Umbilical cord (tissue), 2 donors: ENCODE measurements around the gene PPP1R9A. TPM values are rescaled to one million over a fixed set of nuclear protein-coding genes. Genes with fewer than 3 reads are reported as not detected.

Experiments
- DNase-seq: peaks from one replicate; pipeline ENCODE4 v3.0.0-alpha.2; 2015; ENCODE audit warnings: low spot score
- total RNA-seq: library from RNA; depleted of rRNA; stranded (reverse); fragments of >200 nt; gene quantifications from one replicate; pipeline ENCODE4 v1.2.3, GENCODE V29; 2014; ENCODE audit warnings: low replicate concordance; ENCODE audit not compliant: insufficient read depth

PPP1R9A gene
- 10.4 TPM for total RNA-seq

DNA sequence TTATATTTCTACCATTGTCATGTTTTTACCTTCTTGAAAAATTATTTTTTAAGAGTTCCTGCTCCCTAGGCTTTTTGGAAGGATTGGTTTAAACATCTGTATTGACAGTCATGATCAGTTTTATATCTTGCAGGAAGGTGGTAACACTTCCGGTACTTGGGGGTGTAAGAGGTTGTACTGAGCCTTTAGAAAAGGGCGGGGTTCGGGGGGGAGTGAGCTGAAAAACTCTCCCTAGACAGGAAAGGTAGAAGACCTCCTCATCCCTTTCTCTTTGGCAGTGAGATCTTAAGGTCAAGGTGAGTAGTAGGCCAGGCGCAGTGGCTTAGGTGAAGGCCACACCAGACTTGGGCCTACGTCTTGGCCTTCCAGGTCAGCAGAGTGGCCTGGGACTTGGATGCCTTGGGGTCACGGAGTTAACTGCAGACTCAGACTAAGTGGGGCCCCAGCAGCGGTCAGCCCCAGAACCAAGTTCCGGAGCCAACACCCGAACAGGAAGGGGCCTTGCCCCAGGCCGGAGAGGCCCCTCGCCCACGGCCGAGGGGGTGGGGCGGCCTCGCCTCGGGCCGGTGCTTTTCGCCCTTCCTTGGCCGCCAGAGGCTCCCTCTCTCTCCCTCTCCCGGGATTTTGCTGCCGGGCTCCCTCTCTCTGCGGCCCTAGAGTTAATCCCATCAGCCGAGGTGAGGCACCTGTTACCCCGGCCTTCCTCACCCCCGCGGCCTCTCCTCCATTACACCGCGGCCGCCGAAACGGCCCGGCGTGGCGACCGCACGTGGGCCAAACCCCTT lies at the start of gene PPP1R9A:
TSS of gene PPP1R9A (plus strand) at position 569 of the 785 bp plus-strand sequence. CDS start 2,520 bp downstream, outside the sequence.
- DNase-seq: peak; percentile 31

DNA sequence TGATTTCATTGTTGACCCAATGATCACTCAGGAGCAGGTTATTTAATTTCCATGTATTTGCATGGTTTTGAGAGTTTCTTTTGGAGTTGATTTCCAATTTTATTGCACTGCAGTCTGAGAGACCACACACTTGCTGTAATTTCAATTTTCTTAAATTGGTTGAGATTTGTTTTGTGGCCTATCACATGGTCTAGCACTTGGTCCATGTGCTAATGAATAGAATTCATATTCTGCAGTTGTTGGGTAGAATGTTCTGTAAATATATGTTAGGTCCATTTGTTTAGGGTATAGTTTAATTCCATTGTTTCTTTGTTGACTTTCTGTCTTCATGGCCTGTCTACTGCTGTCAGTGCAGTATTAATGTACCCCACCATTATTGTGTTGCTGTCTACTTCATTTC lies 36.3 kb upstream of the PPP1R9A start:
- DNase-seq: no peak

DNA sequence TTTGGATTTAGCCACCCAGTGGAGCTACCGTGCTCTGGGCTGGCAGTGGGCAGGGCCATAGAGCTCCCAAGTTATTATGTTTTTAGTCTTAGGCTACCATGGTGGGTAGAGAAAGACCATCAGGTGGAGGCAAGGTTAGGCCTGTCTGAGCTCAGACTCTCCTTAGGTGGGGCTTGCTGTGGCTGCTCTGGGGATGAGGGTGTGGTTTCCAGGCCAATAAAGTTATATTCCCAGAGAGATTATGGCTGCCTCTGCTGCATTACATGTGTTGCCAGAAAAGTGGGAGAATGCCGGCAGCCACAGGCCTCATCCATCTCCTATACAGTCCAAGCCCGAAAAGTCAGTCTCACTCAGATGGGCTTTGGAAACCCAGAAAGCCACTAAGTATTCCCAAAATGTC lies 34.2 kb upstream of the PPP1R9A start:
- no peak for DNase-seq

DNA sequence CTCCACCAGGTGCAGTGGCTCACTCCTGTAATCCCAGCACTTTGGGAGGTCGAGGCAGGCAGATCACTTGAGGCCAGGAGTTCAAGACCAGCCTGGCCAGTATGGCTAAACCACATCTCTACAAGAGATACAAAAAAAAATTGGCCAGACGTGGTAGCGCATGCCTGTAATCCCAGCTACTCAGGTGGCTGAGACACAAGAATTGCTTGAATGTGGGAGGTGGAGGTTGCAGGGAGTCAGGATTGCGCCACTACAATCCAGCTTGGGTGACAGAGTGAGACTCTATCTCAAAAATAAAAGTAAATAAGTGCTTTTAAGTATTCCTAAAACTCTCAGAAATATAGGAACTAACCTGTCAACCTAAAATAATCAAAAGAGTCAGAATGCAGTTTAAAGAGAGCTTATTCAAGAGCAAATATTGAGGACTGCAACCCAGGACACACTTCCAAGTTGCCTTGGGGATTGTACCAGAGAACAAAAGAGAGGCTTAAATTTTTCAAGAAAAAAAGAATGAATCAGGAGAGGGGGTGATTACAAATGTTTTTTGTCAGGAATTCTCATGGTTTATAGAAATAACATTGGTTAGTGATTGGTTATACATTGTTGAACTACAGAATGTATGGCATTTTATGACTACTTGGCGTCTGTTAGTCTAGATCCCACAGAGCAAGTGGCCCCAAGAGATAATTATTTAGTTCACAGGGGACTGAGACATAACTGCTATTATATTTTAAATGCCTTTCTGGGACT lies 33.2 kb upstream of the PPP1R9A start:
- DNase-seq: no peak

DNA sequence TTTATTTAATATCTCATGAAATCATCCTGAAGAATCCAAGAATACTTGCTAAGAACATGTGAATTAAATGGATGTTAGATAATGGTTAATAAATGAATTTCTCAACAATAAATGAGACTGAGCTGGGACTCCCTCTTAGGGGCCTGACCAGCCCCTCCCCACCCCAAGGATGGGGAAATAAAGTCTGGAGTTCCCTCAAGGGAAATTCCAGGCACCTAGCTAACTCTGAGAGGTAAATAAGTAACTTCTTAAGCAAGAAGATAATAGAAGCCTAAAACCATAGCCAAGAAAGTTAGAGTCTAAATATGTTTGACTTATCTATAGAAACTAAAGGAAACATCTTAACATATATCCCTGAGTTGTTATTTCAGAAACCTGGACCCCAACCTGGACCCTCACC lies 32.2 kb upstream of the PPP1R9A start:
- no peak for DNase-seq

DNA sequence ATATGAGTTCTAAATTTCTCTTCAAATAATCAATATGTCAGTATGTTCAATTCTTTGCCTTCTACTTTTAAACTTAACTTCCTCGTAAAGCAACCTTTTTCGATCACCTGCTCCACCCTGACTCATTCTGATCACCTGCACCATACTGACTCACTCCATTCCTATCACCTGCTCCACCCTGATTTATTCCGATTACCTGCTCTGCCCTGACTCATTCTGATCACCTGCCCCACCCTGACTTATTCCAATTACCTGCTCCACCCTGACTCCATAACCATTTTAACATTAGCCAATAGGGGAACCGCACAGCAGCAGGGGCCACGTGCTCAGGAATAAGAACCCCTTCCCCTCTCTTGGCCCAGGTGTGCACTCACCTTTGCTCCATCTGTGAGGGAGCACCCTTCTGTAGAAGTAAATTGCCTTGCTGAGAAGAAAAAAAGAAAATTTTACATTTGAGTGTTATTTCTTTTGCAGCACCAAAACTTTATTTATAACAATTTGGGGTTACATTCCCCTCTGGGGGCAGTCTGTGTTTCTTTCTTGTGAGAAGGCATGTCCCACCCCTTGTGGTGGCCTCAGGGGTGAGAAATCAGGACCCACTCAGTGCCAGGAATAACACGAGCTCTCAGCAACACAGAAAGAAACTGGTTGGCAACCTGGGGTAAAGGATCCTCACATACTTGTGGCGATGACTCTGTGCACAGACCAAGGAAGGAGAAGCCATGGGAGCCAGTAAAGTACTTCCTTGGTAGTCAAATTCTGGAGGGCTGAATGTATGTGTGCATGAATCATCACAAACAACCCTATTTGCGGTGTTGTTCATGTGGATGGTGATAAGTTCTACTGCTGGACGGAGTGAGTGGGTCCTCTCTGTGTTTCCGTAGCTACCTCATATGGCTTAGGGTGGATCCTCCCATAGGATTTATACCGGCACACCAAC lies 29.4 kb upstream of the PPP1R9A start:
- no peak for DNase-seq

DNA sequence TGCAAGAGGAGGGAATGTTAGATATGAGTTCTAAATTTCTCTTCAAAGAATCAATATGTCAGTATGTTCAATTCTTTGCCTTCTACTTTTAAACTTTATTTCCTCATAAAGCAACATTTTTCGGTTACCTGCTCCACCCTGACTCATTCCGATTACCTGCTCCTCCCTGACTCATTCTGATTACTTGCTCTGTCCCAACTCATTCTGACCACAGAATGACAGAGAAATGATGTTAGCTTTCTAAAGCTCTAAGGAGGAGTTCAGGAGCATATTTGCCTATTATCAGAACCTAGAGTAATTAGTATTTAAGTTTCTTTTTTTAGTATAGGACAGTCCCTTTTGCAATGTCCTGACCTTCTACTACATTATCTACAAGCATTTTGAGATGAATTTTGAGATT lies 24.5 kb upstream of the PPP1R9A start:
- no peak for DNase-seq

DNA sequence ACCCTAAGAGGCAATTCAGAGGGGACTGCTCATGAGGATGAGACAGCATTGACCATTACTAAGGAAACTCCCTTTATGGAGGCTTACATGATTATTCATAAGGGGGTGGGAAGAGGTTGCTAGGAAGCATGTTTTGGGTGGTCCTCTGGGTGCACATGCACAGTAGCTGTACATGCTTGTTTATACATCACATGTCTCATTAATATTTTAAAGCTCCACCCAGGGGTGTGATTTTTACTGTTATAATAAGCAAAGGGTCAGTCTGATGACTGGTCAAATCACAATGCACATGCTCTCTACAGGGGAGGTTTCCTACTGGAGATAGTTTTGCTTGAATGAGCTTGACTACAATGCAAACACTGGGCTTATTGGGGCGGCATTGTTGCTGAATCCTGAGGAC lies 23.8 kb upstream of the PPP1R9A start:
- DNase-seq: no peak

DNA sequence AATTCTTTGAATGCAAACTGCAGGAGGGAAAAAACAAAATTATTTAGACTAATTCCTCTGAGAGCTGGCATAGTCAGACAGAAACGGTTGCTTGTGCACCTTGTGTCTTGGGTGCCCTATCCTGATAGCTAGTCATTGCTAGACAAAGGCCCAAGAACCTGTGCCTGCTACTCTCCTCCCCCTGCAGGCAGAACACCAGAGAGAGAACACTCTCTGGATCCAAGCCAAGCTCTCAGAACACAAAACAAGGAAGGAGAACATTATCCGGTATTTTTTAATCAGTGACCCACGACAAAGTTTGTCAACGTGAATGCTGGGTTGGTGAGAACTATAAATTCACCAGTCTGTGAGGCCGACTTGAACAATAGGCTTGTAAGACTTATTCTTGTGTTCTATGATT lies 18.8 kb upstream of the PPP1R9A start:
- peak; percentile 30 for DNase-seq

DNA sequence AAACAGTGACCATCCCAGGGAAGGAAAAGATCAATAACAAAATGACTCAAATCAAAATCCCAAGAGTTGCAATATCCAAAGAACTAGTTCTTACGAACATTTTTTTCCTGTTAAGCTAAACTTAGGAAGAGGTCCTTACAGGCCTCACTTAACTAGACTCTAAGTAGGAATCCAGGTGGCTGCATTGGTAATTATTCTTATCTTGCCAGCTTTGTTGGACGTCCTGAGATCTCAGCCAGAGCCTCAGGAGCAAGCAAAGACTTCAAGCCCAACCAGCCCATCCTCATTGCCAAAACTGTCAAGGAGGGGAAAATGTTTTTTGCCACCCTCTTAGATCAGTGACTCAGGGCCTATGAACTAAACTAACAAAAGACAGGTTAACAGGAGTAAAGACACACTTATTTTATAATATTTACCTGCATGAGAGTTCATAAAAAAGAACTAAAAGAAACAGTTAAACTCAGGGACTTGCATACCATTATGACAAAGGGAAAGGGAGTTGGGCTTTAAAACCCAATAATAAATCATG lies 18.3 kb upstream of the PPP1R9A start:
- no peak for DNase-seq

DNA sequence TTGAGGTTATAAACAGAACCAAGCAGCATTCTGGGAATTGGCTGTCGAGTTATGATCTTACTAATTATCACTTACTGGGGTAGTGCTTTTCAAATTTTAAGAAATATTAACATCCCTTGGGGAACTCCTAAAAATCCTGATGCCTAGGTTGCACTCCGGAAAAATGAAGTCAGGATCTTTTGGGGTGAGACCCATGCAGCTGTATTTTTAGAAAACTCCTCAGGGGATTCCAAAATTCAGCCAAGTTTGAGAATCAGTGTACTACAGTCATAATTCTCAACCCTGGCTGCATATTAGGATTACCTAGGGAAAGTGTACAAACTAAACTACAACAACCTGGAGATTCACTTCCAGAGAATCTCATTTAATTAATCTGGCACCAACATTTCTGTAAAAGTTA lies 17.2 kb upstream of the PPP1R9A start:
- no peak for DNase-seq

DNA sequence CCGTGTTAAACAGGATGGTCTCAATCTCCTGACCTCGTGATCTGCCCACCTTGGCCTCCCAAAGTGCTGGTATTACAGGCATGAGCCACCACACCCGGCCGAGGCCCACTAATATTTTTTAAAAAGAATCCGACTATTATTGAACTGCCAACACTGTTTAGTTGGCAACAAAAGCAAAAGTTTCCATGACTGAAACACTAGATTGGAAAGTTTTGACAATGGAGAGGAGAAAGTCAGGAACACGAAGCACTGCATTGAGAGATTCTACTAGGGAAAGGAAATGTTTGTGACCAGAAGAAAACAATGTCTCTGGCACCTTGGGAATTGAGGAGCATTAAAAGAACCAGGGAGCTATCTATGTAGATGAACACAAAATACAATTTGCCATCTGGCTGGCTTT lies 13.7 kb upstream of the PPP1R9A start:
- DNase-seq: no peak

DNA sequence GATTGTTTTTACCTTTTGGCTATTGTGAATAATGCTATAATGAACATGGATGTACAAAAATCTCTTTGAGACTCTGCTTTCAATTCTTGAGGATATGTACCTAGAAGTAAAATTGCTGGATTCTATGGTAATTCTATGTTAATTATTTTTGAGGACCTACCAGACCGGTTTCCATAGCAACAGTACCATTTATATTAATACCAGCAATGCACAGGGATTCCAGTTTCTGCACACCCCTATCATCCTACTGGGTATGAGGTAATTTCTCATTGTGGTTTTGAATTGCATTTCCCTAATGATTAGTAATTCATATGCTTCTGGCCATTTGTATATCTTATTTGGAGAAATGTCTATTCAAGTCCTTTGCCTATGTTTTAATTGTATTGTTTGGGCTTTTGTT lies 9.9 kb upstream of the PPP1R9A start:
- no peak for DNase-seq

DNA sequence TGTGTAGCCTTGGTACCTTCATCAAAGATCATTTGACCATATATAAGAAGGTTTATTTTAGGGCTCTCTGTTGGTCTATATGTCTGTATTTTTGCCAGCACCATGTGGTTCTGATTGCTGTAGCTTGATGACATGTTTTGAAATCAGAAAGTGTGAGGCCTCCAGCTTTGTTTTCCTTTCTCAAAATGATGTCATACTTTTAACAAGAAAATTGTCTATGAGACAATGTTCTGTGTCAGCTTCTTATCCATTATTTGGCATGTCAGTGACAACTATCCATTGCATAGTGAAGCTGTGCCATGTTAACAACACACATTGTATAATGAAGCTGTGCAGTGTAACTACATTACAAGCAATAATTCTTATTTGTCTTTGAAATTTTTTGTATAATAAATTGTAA lies 9.1 kb upstream of the PPP1R9A start:
- no peak for DNase-seq

DNA sequence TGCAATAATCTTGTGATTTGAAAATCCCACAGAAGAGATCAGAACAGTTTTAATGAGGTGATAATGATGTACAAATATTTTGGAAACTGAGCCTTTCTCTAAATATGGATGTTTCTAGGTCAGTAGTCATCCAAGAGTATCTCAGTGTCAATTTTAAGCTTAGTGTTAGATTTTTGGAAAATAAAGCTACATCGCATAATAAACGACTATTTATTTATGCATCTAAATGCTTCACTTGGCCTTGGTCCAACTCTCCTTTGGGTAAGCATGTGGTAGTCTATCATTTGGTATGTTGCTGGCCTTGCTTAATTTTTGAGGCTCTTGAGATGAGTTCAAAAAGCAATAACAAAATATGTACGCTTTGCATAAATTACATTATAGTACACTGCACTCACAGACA lies 5.4 kb upstream of the PPP1R9A start:
- DNase-seq: no peak

DNA sequence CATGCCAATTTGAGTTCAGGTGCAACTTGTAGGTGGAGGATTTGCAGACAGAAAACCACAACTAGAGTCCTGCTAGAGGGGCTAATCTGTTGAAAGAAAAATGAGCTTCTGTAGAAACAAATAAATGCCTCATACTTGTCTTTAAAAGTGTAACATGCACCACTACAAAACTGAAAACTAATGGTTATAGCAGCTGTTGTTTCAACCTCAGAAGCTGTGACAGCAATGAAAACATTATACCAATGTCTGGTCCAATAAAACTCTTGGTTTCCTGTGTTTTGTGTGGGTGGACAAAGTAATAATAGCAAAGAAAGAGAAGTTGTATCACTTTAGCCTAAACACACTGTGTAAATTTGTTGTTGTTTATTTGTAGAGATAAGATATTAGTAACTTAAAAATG lies 3.4 kb upstream of the PPP1R9A start:
- no peak for DNase-seq

DNA sequence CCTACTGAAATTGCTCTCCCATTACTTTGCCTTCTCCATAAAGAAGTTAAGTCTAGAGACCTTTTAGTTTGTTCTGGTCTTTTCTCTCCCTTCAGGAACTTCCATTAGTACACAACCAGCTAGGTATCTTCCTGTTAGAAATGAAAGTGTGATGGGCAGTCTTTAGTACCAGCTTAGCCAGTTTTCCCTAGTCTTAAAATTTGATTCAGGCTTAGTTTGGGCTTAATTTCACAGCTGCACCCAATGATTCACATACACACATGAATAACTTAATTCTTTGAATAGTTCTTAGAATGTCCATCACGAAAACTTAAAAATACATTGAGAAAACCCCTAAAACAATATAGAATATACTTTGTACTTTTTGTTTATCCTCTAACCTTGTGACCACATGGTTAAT lies 2.4 kb upstream of the PPP1R9A start:
- no peak for DNase-seq

DNA sequence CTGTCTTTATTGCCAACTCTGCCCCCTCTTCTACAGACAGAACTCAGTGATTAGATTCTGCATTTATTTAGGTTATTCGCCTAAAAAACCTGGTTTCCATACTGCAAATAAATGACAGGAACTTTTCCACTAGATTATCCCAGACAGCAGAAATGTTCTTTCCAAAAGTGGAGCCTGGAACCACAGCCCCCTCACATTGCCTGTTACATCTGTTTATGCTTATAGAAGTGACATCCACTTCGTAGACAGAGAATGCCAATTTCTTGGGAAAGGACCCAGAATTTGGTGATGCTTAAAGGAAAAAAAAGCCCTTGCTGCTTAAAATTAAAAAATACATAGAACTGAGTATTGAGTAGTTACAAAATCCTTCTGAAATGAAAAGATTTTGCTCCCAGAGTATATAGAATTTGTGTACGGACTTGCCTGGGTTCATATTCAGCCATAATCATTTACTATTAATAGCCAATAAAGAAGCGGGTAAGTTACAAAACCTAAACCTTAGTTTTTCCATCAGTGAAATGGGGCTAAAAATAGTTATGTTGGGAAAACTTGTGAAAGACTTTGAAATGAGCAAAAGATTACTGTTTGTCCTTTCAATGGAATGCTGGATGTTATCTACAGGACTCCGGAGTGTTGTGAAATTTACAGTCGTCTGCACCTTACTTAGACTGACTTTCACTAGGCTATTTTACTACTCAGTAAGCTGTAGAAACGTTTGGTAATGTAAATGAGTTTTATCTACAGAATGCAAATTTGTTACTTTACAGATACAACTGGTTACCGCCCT lies 1.1 kb upstream of the PPP1R9A start:
- peak; percentile 17 for DNase-seq

DNA sequence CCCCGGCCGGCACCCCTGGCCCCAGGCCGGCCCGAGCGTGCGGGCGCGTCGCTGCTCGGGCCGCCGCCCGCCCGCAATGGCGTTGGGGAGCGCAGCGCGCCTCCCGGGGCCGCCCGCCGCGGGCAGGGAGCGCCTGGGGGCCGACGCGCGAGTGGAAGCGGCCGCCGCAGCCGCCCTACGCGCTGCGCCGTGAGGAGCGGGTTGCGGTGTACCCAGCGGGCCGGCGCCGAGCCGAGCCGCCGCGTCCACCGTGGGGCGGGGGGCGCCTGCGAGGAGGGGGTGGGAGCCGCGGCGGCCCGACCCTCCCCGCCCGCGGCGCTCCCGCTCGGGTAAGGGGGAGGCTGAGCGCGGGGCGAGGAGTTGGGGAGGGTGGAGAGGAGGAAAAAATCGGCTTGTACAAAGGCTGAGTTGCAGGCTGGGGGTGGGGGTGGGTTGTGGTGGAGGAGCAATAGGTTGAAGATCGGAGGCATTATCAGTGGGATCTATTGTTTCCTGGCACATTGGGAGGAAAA lies 473 bp downstream of the PPP1R9A start:
- peak; percentile 51 for DNase-seq

DNA sequence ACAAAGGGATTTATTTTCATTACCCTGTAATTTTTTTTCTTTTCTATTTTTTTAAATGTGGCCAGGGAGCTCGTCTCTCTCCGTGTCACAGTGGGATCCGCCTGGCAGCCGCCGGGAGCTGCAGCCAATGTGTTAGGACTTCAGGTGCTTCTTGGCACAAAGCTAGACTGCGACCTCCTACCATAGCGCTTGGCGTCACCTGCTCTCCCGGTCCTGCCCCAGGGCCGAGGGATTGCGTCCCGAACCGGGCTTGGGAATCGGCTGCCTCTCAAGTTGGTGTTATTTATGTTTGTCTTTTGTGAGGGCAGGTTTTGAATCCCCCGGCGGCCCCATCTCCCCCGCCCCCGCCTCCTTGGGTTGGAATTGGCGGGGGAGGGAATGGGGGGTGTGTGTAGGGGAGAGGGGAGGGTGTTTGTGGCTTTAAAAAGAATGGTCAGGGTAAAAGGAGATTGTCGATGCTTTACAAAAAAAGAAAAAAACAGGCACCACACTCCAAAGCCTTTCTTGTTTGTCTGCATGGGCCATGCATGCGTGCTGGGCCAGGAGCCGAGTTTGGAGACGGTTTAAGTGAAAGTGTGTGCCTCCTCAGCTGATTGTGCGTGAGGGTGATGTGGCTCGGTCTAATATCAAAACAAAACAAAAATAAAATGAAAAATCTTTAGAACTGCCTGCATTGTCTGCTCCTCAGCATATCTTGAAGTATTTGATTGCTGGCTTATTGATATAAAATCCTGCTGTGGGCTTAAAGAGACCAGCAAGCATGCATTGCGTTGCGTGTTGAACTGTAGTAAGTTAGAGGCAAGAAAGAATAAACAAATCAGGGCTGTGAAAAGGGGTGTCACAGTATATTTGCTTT lies 1.2 kb downstream of the PPP1R9A start:
- peak; percentile 56 for DNase-seq
